NCI-H2081 (cell line): ENCODE results near the gene IBA57.

ENCODE experiments used
- DNase-seq, 2 experiments: peaks; one replicate each; lab custom pipeline; 2025; lab: John Stamatoyannopoulos, UW

The IBA57 gene

GRCh38 chr1:228190182-228190581, 24.6 kb downstream of the IBA57 start:
- DNase-seq, result no peak

- no peak for DNase-seq
Measured at GRCh38 chr1:228190778-228191177, 25.2 kb downstream of the IBA57 start.

GRCh38 chr1:228194436-228194835, 28.8 kb downstream of the IBA57 start:
- no peak for DNase-seq

GRCh38 chr1:228194921-228195812, 29.6 kb downstream of the IBA57 start:
- DNase-seq, result no peak

GRCh38 chr1:228197555-228198147, 32.0 kb downstream of the IBA57 start:
- no peak for DNase-seq

GRCh38 chr1:228198977-228199590, 33.5 kb downstream of the IBA57 start:
- no peak for DNase-seq

GRCh38 chr1:228204958-228205357, 39.4 kb downstream of the IBA57 start:
- no peak for DNase-seq

GRCh38 chr1:228205526-228206436, 40.2 kb downstream of the IBA57 start:
- no peak for DNase-seq

- no peak for DNase-seq
Measured at GRCh38 chr1:228206582-228207351, 41.2 kb downstream of the IBA57 start.

GRCh38 chr1:228207381-228207810, 41.8 kb downstream of the IBA57 start:
- no peak for DNase-seq

- DNase-seq, result no peak
Measured at GRCh38 chr1:228207851-228208821, 42.5 kb downstream of the IBA57 start, which contains the start of gene OBSCN. Gene OBSCN, plus strand, starts transcription at chr1:228208044. Its CDS starts 3,740 bp downstream, at chr1:228211784.

- DNase-seq, result no peak
Measured at GRCh38 chr1:228208831-228209551, 43.4 kb downstream of the IBA57 start.

- DNase-seq, result no peak
Measured at GRCh38 chr1:228209657-228210056, 44.1 kb downstream of the IBA57 start.

- DNase-seq, result no peak
Measured at GRCh38 chr1:228210076-228210651, 44.6 kb downstream of the IBA57 start.

- no peak for DNase-seq
Measured at GRCh38 chr1:228210712-228211530, 45.3 kb downstream of the IBA57 start.

GRCh38 chr1:228211531-228212414, 46.2 kb downstream of the IBA57 start:
- DNase-seq, result no peak
